GM12878 (cell line): Measurements from ENCODE around the gene FNDC8. TPM values are rescaled to one million over a fixed set of nuclear protein-coding genes. Genes with fewer than 3 reads are reported as not detected.

Source experiments
- ATAC-seq: fragments of 200-7000 bp; cut with Tn5 transposase; 3 replicates; pipeline ENCODE4 v1.9.1; 2020; ENCODE audit warnings: mild to moderate bottlenecking, moderate library complexity
- BruUV-seq: library from RNA; stranded (reverse); fragments of 400-500 nt; replicated peaks from 2 replicates; lab custom pipeline; 2021; lab: Mats Ljungman, UMichigan
- CTCF ChIA-PET: fragments of 300-600 bp; sonication (Branson Sonifier 250); formaldehyde crosslinking; extraction: SDS; loops from one replicate; lab custom pipeline; 2021; ENCODE audit warnings: inconsistent platforms; lab: Yijun Ruan, JAX
- POLR2A ChIA-PET: fragments of 350-600 bp; formaldehyde crosslinking; extraction: SDS; loops from one replicate; lab custom pipeline; 2021; ENCODE audit warnings: inconsistent platforms; lab: Charles Lee
- RAD21 ChIA-PET: fragments of 300-600 bp; sonication (Branson Sonifier 250); formaldehyde crosslinking; loops from one replicate; lab custom pipeline; 2023; ENCODE audit warnings: antibody characterized with exemption; ENCODE audit not compliant: unreplicated experiment; lab: Charles Lee
- SMC1A ChIA-PET: fragments of 300-600 bp; sonication (Branson Sonifier 250); formaldehyde crosslinking; loops from one replicate; lab custom pipeline; 2023; ENCODE audit not compliant: unreplicated experiment, uncharacterized antibody; lab: Charles Lee
- DNase-seq: peaks from one replicate; pipeline ENCODE4 v3.0.0-alpha.2; 2011; ENCODE audit warnings: low read depth, low spot score
- FAIRE-seq: peaks from 3 replicates; lab custom pipeline; 2011; peaks lifted over from hg19 to GRCh38; lab: Jason Lieb, UNC
- H2AFZ ChIP-seq: 2 replicates; pipeline ENCODE4 v1.6.0; 2011; ENCODE audit warnings: low read depth, low read length, control low read depth; ENCODE audit not compliant: control insufficient read depth
- H3K27ac ChIP-seq: 2 replicates; pipeline ENCODE4 v1.5.1; 2011; ENCODE audit warnings: control low read depth; ENCODE audit not compliant: control insufficient read depth, insufficient read depth
- H3K27me3 ChIP-seq, 2 experiments: replicated peaks in 1 of 2; 2 replicates each; pipeline versions ENCODE4 v1.6.0 to v1.6.1; 2011; ENCODE audit warnings: low read length in 1 of 2; ENCODE audit not compliant: control insufficient read depth in 2 of 2, insufficient read depth in 2 of 2
- H3K36me3 ChIP-seq, 2 experiments: 2 replicates each; pipeline ENCODE4 v1.5.1; 2011; ENCODE audit warnings: low read length in 1 of 2; ENCODE audit not compliant: control insufficient read depth in 2 of 2, insufficient read depth in 2 of 2
- H3K4me1 ChIP-seq: 2 replicates; pipeline ENCODE4 v1.6.1; 2011; ENCODE audit warnings: mild to moderate bottlenecking, low read length, moderate library complexity, mixed read lengths; ENCODE audit not compliant: control insufficient read depth, insufficient read depth
- H3K4me2 ChIP-seq: 2 replicates; pipeline ENCODE4 v1.6.0; 2011; ENCODE audit warnings: control low read depth; ENCODE audit not compliant: control insufficient read depth, insufficient read depth
- H3K4me3 ChIP-seq: fragments of 200-600 bp; sonication (generic); 2 replicates; pipeline ENCODE4 v1.5.1; 2016
- H3K79me2 ChIP-seq: 2 replicates; pipeline ENCODE4 v1.6.0; 2011; ENCODE audit warnings: low read length; ENCODE audit not compliant: control insufficient read depth, insufficient read depth
- H3K9ac ChIP-seq: 2 replicates; pipeline ENCODE4 v1.8.0; 2011; ENCODE audit warnings: low read length, control low read depth, mixed read lengths; ENCODE audit not compliant: control insufficient read depth, insufficient read depth
- H3K9me3 ChIP-seq: replicated peaks from 3 replicates; pipeline ENCODE4 v1.5.1; 2011; ENCODE audit warnings: mild to moderate bottlenecking, low read length; ENCODE audit not compliant: control insufficient read depth, insufficient read depth
- H4K20me1 ChIP-seq: 2 replicates; pipeline ENCODE4 v1.6.0; 2011; ENCODE audit not compliant: control insufficient read depth, insufficient read depth
- ATF7 ChIP-seq: fragments of 450-650 bp; IDR thresholded peaks from 2 replicates; pipeline ENCODE4 v1.6.1; 2016; ENCODE audit warnings: low read depth, mild to moderate bottlenecking
- CBX3 ChIP-seq: fragments of 200-600 bp; sonication (generic); IDR thresholded peaks from 2 replicates; pipeline ENCODE4 v1.6.1; 2016; ENCODE audit warnings: low read depth, borderline replicate concordance
- IRF4 ChIP-seq: IDR thresholded peaks from 2 replicates; pipeline ENCODE4 v1.6.1; 2011; ENCODE audit warnings: low read depth, low read length
- JUND ChIP-seq: IDR thresholded peaks from 2 replicates; pipeline ENCODE4 v1.6.1; 2012; ENCODE audit warnings: low read depth, mild to moderate bottlenecking, low read length, improper control_type of control experiment, moderate library complexity
- KDM1A ChIP-seq: fragments of 200-600 bp; sonication (generic); IDR thresholded peaks from 2 replicates; pipeline ENCODE4 v1.6.1; 2016; ENCODE audit warnings: borderline replicate concordance
- MYC ChIP-seq: IDR thresholded peaks from 2 replicates; pipeline ENCODE4 v1.6.1; 2011; ENCODE audit warnings: mild to moderate bottlenecking, low read length, moderate library complexity, inconsistent platforms; ENCODE audit not compliant: insufficient read depth, insufficient replicate concordance, insufficient read length, severe bottlenecking
- SREBF2 ChIP-seq: IDR thresholded peaks from 2 replicates; pipeline ENCODE4 v1.6.1; 2012; ENCODE audit warnings: mild to moderate bottlenecking, low read length
- TBL1XR1 ChIP-seq: IDR thresholded peaks from 2 replicates; pipeline ENCODE4 v1.6.1; 2012; ENCODE audit warnings: low read depth, low read length, improper control_type of control experiment
- TCF12 ChIP-seq: IDR thresholded peaks from 2 replicates; pipeline ENCODE4 v1.6.1; 2011; ENCODE audit warnings: low read depth, mild to moderate bottlenecking, low read length
- USF1 ChIP-seq: IDR thresholded peaks from 2 replicates; pipeline ENCODE4 v1.6.1; 2011; ENCODE audit warnings: borderline replicate concordance, low read depth, mild to moderate bottlenecking, moderate library complexity, mixed read lengths, low read length; ENCODE audit not compliant: insufficient read depth; ENCODE audit errors: extremely low read length
- WGBS: methylation state at CpG from one replicate; pipeline ENCODE4 v1.1.6; 2016; ENCODE audit warnings: low lambda C conversion rate; ENCODE audit not compliant: insufficient replicate concordance, insufficient coverage; ENCODE audit errors: missing lambda C conversion rate; 5-methylcytosine and 5-hydroxymethylcytosine counted together
- in situ Hi-C: fragments of 300-500 bp; cut with MboI; formaldehyde crosslinking; loops from 9 replicates; pipeline ENCODE4 v1.14.3; 2018; ENCODE audit warnings: mixed read lengths
- intact Hi-C: fragments of 100-400 bp; cut with micrococcal nuclease; formaldehyde crosslinking; loops from one replicate; pipeline ENCODE4 v1.14.2; 2022; ENCODE audit not compliant: unreplicated experiment
- polyA plus RNA-seq, 11 experiments: library from polyadenylated mRNA; depleted of rRNA in 4 of 11; unstranded in 6 of 11; stranded (reverse) in 5 of 11; fragments of >200 nt; fragmentation: Nextera tagmentation in 4 of 11; fragmentation: Illumina TruSeq in 1 of 11; extraction: Ambion mirVana in 4 of 11; extraction: Trizol in 1 of 11; gene quantifications; 1 replicate in 1 of 11; 2 replicates in 10 of 11; pipeline versions ENCODE4 v1.2.1 to v1.2.3, GENCODE V29; 2011 to 2016; ENCODE audit warnings: inconsistent platforms in 2 of 11, missing spikeins in 2 of 11, low read depth in 1 of 11
- total RNA-seq, 4 experiments: library from RNA; depleted of rRNA in 3 of 4; stranded (reverse); fragments of >200 nt in 3 of 4; fragmentation: Illumina TruSeq in 1 of 4; extraction: Trizol in 1 of 4; gene quantifications; 2 replicates each; pipeline versions ENCODE4 v1.2.1 to v1.2.3, GENCODE V29; 2013 to 2021
- TF ChIP-seq, protein P1 (sequence below): fragments of 450-650 bp; IDR thresholded peaks from 2 replicates; pipeline ENCODE4 v1.6.1; 2017; ENCODE audit warnings: mild to moderate bottlenecking
- TF ChIP-seq, protein P2 (sequence below): fragments of 450-650 bp; IDR thresholded peaks from 2 replicates; pipeline ENCODE4 v1.6.1; 2014; ENCODE audit warnings: mild to moderate bottlenecking
- TF ChIP-seq, protein P3 (sequence below): fragments of 450-650 bp; IDR thresholded peaks from 2 replicates; pipeline ENCODE4 v1.6.1; 2017; ENCODE audit warnings: antibody characterized with exemption, mild to moderate bottlenecking, moderate library complexity

Gene FNDC8
- total and polyA plus RNA-seq, 10 of the 15 experiments (the other 5 are each of a cell fraction or from before 2014, with no cell fraction given) = 0.06 to 0.15 (median 0.11) TPM; not detected in 7

GRCh38 chr17:35154196-35155165, 33.1 kb downstream of the FNDC8 start:
- ChIA-PET CTCF (interaction anchor here (0.6 kb wide), 1 partner anchor 11 kb away, joined by 3 read pairs; no protein-coding TSS in a partner anchor), POLR2A (no interaction called here), RAD21 (no interaction called here), SMC1A (no interaction called here)
- peaks cover 0 to under 1% of the 10 kb centered on the region in 2 experiments; a peak in 1 of 4 replicates for H3K27me3 ChIP-seq
- no peak overlapping the region for H3K4me3 ChIP-seq
- ATAC-seq = no peak
- H4K20me1 ChIP-seq = no peaks in the 10 kb centered on the region
- no peak for FAIRE-seq
- intact Hi-C loops = no loop called here
- BruUV-seq = no TSS peak
- no peaks in the 10 kb centered on the region for H3K4me1 ChIP-seq
- in situ Hi-C loops = no loop called here
- H3K36me3 ChIP-seq = no peaks in the 10 kb centered on the region
- DNase-seq = no peak
- no peak overlapping the region for H3K4me2 ChIP-seq
- no peak overlapping the region for H3K27ac ChIP-seq
- H3K9me3 ChIP-seq = no peaks in the 10 kb centered on the region
- no peak overlapping the region for H3K9ac ChIP-seq
- TF ChIP-seq IRF4 = no peak
- TF ChIP-seq CBX3 = no peak
- TF ChIP-seq TBL1XR1 = no peak
- TF ChIP-seq, protein P1, sequence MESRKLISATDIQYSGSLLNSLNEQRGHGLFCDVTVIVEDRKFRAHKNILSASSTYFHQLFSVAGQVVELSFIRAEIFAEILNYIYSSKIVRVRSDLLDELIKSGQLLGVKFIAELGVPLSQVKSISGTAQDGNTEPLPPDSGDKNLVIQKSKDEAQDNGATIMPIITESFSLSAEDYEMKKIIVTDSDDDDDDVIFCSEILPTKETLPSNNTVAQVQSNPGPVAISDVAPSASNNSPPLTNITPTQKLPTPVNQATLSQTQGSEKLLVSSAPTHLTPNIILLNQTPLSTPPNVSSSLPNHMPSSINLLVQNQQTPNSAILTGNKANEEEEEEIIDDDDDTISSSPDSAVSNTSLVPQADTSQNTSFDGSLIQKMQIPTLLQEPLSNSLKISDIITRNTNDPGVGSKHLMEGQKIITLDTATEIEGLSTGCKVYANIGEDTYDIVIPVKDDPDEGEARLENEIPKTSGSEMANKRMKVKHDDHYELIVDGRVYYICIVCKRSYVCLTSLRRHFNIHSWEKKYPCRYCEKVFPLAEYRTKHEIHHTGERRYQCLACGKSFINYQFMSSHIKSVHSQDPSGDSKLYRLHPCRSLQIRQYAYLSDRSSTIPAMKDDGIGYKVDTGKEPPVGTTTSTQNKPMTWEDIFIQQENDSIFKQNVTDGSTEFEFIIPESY = no peak
- TF ChIP-seq TCF12 = no peak
- TF ChIP-seq USF1 = no peak
- TF ChIP-seq, protein P2, sequence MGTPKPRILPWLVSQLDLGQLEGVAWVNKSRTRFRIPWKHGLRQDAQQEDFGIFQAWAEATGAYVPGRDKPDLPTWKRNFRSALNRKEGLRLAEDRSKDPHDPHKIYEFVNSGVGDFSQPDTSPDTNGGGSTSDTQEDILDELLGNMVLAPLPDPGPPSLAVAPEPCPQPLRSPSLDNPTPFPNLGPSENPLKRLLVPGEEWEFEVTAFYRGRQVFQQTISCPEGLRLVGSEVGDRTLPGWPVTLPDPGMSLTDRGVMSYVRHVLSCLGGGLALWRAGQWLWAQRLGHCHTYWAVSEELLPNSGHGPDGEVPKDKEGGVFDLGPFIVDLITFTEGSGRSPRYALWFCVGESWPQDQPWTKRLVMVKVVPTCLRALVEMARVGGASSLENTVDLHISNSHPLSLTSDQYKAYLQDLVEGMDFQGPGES = no peak
- TF ChIP-seq MYC = no peak
- no peak for TF ChIP-seq SREBF2
- TF ChIP-seq ATF7 = no peak
- no peak for TF ChIP-seq JUND
- TF ChIP-seq KDM1A = no peak
- TF ChIP-seq, protein P3, sequence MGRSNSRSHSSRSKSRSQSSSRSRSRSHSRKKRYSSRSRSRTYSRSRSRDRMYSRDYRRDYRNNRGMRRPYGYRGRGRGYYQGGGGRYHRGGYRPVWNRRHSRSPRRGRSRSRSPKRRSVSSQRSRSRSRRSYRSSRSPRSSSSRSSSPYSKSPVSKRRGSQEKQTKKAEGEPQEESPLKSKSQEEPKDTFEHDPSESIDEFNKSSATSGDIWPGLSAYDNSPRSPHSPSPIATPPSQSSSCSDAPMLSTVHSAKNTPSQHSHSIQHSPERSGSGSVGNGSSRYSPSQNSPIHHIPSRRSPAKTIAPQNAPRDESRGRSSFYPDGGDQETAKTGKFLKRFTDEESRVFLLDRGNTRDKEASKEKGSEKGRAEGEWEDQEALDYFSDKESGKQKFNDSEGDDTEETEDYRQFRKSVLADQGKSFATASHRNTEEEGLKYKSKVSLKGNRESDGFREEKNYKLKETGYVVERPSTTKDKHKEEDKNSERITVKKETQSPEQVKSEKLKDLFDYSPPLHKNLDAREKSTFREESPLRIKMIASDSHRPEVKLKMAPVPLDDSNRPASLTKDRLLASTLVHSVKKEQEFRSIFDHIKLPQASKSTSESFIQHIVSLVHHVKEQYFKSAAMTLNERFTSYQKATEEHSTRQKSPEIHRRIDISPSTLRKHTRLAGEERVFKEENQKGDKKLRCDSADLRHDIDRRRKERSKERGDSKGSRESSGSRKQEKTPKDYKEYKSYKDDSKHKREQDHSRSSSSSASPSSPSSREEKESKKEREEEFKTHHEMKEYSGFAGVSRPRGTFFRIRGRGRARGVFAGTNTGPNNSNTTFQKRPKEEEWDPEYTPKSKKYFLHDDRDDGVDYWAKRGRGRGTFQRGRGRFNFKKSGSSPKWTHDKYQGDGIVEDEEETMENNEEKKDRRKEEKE = no peak
- H2AFZ ChIP-seq = no peak overlapping the region
- WGBS = 43% methylated on average over 13 of the region's 13 CpGs
- no peaks in the 10 kb centered on the region for H3K79me2 ChIP-seq
